Tibial nerve (tissue), 4 donors: ENCODE data around the gene SLC9B2. TPM values are rescaled to one million over a fixed set of nuclear protein-coding genes. Genes with fewer than 3 reads are reported as not detected.

ENCODE experiments used
- DNase-seq, 2 donors: peaks; one replicate each; pipeline ENCODE4 v3.0.0-alpha.2; 2019; ENCODE audit warnings: low spot score in 2 of 2
- H3K27ac ChIP-seq, 4 donors: fragments of 200-600 bp; sonication (generic) in 3 of 4; one replicate each; pipeline ENCODE4 v1.5.1; 2017 to 2019; ENCODE audit warnings: mild to moderate bottlenecking in 1 of 4
- H3K27me3 ChIP-seq, 2 donors: fragments of 200-600 bp; sonication (generic) in 1 of 2; one replicate each; pipeline versions ENCODE4 v1.5.1 to v1.6.0; 2017 to 2019
- H3K36me3 ChIP-seq, 3 donors: fragments of 200-600 bp; sonication (generic); one replicate each; pipeline ENCODE4 v1.5.1; 2018 to 2019
- H3K4me1 ChIP-seq, 4 donors: fragments of 200-600 bp; sonication (generic) in 3 of 4; one replicate each; pipeline ENCODE4 v1.5.1; 2017 to 2019
- H3K4me3 ChIP-seq, 4 donors: fragments of 200-600 bp; sonication (generic) in 3 of 4; one replicate each; pipeline ENCODE4 v1.5.1; 2017 to 2019; ENCODE audit warnings: mild to moderate bottlenecking in 1 of 4, moderate library complexity in 1 of 4
- H3K9me3 ChIP-seq, 4 donors: fragments of 200-600 bp; sonication (generic) in 3 of 4; one replicate each; pipeline ENCODE4 v1.5.1; 2017 to 2019
- EP300 ChIP-seq, 2 donors: sonication (generic); formaldehyde crosslinking; IDR thresholded peaks; one replicate each; pipeline ENCODE4 v1.6.1; 2017; ENCODE audit warnings: antibody characterized with exemption in 2 of 2, mild to moderate bottlenecking in 1 of 2
- POLR2A ChIP-seq, 2 donors: fragments of 450-650 bp; IDR thresholded peaks; one replicate each; pipeline ENCODE4 v1.6.1; 2017; ENCODE audit warnings: antibody characterized with exemption in 2 of 2, mild to moderate bottlenecking in 2 of 2, moderate library complexity in 2 of 2
- WGBS, 2 donors: methylation state at CpG; one replicate each; pipeline ENCODE4 v1.1.5; 2018; 5-methylcytosine and 5-hydroxymethylcytosine counted together
- total RNA-seq, 4 donors: library from RNA; depleted of rRNA; stranded (reverse); fragments of >200 nt; gene quantifications; one replicate each; pipeline ENCODE4 v1.1.0, GENCODE V29; 2016
- TF ChIP-seq, protein P1 (sequence below), 5 experiments: fragments of 200-600 bp in 3 of 5; fragments of 450-650 bp in 2 of 5; sonication (generic) in 3 of 5; IDR thresholded peaks; one replicate each; pipeline ENCODE4 v1.5.1; 2016 to 2019; ENCODE audit warnings: antibody characterized with exemption in 5 of 5, mild to moderate bottlenecking in 3 of 5, moderate library complexity in 2 of 5

The SLC9B2 gene
- total RNA-seq, 4 donors from 2014 or later: 13.1 to 29.4 (median 22.2) TPM

DNA sequence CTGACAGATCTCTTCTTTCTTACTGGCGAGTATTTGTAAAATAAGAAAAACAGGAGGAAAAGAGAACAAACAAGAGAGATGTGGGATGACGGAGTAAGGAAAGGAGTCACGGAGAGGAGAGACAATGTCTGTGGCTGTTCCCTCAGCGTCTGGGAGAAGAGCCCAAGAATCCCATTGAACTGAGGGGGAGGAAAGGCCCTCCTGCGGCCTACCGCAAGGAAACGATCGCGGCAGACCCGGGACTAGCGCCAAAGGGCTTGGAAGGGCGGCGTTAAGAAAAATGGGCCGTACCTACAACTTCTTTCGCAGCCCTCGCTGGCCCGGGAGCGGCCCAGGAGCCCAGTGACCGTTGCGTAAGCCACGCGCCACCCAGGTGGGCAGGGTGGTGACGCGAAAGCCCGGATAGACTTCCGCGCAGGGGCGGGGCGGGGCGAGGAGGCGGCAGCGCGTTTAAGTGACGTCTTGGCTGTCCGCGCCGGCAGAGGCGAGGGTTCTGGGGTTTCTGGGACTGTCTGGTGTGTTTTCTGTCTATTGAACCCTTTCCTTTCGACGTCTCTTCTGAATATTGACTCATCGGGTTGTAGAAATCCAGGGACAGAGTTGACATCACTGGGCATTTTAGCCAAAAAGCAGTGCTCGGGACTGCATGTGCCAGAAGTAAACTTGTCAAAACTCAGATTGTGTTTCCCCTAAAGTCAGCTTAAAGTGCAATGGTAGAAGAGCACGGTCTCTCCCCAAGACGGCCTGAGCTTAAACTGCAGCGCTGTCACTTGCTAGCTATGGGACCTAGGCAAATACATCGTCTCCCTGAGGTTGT lies 57.0 kb downstream of the SLC9B2 start, which contains the start of gene SLC9B1:
SLC9B1 (minus strand) TSS at position 398 of the 817 bp plus-strand sequence. CDS start 27,994 bp downstream, outside the sequence.
- H3K4me1 ChIP-seq: peaks cover 0 to 15% (median 3%) of the 10 kb centered on the region in 4 donors
- TF ChIP-seq, protein P1, sequence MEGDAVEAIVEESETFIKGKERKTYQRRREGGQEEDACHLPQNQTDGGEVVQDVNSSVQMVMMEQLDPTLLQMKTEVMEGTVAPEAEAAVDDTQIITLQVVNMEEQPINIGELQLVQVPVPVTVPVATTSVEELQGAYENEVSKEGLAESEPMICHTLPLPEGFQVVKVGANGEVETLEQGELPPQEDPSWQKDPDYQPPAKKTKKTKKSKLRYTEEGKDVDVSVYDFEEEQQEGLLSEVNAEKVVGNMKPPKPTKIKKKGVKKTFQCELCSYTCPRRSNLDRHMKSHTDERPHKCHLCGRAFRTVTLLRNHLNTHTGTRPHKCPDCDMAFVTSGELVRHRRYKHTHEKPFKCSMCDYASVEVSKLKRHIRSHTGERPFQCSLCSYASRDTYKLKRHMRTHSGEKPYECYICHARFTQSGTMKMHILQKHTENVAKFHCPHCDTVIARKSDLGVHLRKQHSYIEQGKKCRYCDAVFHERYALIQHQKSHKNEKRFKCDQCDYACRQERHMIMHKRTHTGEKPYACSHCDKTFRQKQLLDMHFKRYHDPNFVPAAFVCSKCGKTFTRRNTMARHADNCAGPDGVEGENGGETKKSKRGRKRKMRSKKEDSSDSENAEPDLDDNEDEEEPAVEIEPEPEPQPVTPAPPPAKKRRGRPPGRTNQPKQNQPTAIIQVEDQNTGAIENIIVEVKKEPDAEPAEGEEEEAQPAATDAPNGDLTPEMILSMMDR (IDR thresholded peaks at IDR 0.05): peak in 2 of 5 experiments; percentile 25 to 37
- TF ChIP-seq EP300 (IDR thresholded peaks at IDR 0.05) (peak; percentile 97 to 99), POLR2A (IDR thresholded peaks at IDR 0.05) (peak; percentile 77 to 93)
- peak within 1 kb of the TSS; percentile 81 to 98 (median 89) for H3K27ac ChIP-seq
- no peaks in the 10 kb centered on the region for H3K9me3 ChIP-seq
- DNase-seq: peak; percentile 94 to 95
- H3K27me3 ChIP-seq: no peaks in the 10 kb centered on the region
- peak within 1 kb of the TSS; percentile 30 to 65 (median 56) for H3K4me3 ChIP-seq
- WGBS, 2 donors: 1 to 7% methylated on average over 34 to 46 of the region's 46 CpGs
- H3K36me3 ChIP-seq: no peaks in the 10 kb centered on the region

DNA sequence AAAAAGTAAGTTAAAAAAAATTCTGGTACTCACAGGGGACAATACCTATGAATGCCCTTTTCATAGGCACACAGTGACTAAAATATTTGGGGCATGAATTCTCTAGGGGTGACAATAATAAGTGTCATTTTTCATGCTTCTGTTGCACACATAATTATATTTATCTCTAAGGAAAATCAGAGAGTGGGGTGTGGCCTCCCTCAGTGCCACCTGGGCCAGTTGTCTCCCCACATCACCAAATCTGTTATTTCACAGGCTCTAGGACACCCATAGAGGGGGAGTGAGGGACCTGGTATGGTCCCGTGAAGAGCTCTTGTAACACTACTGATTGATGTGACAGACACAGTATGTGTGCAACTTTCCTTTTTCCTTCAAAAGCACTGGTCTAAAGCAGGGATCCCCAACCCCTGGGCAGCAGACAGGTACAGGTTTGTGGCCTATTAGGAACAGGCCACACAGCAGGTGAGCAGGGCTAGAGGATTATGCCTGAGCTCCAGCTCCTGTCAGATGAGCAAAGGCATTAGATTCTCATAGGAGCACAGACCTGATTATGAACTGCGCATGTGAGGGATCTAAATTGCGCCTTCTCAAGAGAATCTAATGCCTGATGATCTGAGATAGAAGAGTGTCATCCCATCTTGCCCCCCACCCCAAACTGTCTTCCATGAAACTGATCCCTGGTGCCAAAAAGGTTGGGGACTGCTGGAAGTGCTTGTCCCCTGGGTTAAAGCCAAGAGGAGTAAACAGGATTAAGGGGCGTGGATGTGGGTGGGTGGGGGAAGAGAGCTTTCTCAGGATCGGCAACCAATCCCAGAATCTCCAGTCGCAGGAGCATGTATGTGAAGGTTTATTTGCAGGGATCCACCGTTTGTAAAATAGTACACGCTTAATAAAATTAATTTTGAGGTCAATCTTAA lies 57.9 kb downstream of the SLC9B2 start:
- Histone ChIP-seq H3K36me3 (no peaks in the 10 kb centered on the region), H3K27me3 (no peaks in the 10 kb centered on the region), H3K4me3 (peak overlapping the region; percentile 30 to 65 (median 56)), H3K9me3 (no peaks in the 10 kb centered on the region), H3K27ac (peak overlapping the region; percentile 81 to 98 (median 89)), H3K4me1 (peaks cover 0 to 15% (median 3%) of the 10 kb centered on the region in 4 donors)
- TF ChIP-seq, protein P1 (IDR thresholded peaks at IDR 0.05): no peak
- TF ChIP-seq POLR2A (IDR thresholded peaks at IDR 0.05) (no peak), EP300 (IDR thresholded peaks at IDR 0.05) (no peak)
- WGBS, 2 donors: 47 to 49% methylated on average over 8 of the region's 8 CpGs
- peak in 1 of 2 donors; percentile 21 for DNase-seq

DNA sequence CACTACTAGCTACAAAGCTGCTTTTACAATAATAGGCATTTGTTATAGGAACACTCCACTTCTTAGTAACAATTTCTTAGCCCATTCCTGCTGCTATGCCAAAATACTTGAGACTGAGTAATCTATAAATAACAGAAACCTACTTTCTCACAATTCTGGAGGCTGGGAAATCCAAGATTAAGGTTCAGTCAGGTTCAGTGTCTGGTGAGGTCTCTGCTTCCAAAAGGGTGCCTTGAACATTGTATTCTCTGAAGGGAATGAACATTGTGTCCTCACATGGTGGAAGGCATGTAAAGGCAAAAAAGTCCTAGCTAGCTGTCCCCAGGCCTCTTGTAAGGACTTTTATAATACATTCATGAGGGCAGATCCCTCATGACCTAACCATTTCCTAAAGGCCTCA lies 64.0 kb downstream of the SLC9B2 start:
- DNase-seq: no peak
- Histone ChIP-seq H3K9me3 (no peaks in the 10 kb centered on the region), H3K4me3 (no peak overlapping the region), H3K27ac (peak overlapping the region; percentile 41 to 87 (median 66)), H3K4me1 (peaks cover 0 to 20% (median 10%) of the 10 kb centered on the region in 4 donors), H3K36me3 (no peaks in the 10 kb centered on the region), H3K27me3 (no peaks in the 10 kb centered on the region)
- TF ChIP-seq, protein P1 (IDR thresholded peaks at IDR 0.05): no peak
- no peak for TF ChIP-seq EP300 (IDR thresholded peaks at IDR 0.05)
- no peak for TF ChIP-seq POLR2A (IDR thresholded peaks at IDR 0.05)

DNA sequence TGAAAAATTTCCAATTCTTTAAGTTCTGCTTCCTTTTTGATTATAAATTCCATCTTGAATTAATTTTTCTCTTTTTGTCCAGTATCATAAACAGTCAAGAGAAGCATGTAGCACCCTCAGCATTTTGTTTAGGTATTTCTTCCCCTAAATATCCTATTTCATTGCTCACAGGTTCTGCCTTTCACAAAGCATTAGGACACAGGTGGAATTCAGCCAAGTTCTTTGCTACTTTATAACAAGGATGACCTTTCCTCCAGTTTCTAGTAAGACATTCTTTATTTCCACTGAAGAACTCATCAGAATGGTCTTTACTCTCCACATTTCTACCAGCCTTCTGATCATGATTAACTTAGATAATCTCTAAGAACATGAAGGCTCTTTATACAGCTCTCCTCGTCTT lies 64.5 kb downstream of the SLC9B2 start:
- TF ChIP-seq POLR2A (IDR thresholded peaks at IDR 0.05) (no peak), EP300 (IDR thresholded peaks at IDR 0.05) (no peak)
- TF ChIP-seq, protein P1 (IDR thresholded peaks at IDR 0.05): no peak

More for the DNA sequence above, 64.5 kb downstream of the SLC9B2 start:
- H3K4me1 ChIP-seq: peaks cover 0 to 20% (median 10%) of the 10 kb centered on the region in 4 donors
- no peaks in the 10 kb centered on the region for H3K36me3 ChIP-seq
- 30 to 41% methylated on average over 1 of the region's 1 CpG for WGBS, 2 donors
- no peak overlapping the region for H3K4me3 ChIP-seq
- H3K9me3 ChIP-seq: no peaks in the 10 kb centered on the region
- H3K27me3 ChIP-seq: no peaks in the 10 kb centered on the region
- peak overlapping the region; percentile 41 to 87 (median 66) for H3K27ac ChIP-seq
- peak in 1 of 2 donors; percentile 37 for DNase-seq
